Measurements from ENCODE around the gene OTOP1. TPM values are rescaled to one million over a fixed set of nuclear protein-coding genes. Genes with fewer than 3 reads are reported as not detected.

OTOP1 gene
- total and polyA plus RNA-seq, 2 of the 4 experiments (the other 2 are of a cell fraction): not detected

- no peaks in the 10 kb centered on the region for H4K20me1 ChIP-seq (ENCODE audit: insufficient read depth, low read length)
- peaks cover 15% of the 10 kb centered on the region for H3K27me3 ChIP-seq (ENCODE audit: control insufficient read depth, insufficient read depth, low read length)
- CTCF ChIA-PET: interaction anchor here (0.5 to 2.8 kb wide), 17 partner anchors 8 to 179 kb away, joined by 3 to 19 read pairs (median 4); partner anchors contain the start of genes LYAR, TMEM128 and ZBTB49
- POLR2A ChIA-PET (ENCODE audit: unreplicated experiment): interaction anchor here (0.6 kb wide), 1 partner anchor 146 kb away, joined by 3 read pairs; no protein-coding TSS in a partner anchor
- H2AK9ac ChIP-seq (replicated peaks; ENCODE audit: low read depth, low read length, poor library complexity): no peak overlapping the region
- H3K23ac ChIP-seq (ENCODE audit: low read depth, low read length): no peak overlapping the region
- DNase-seq: peak; percentile 63
- no peak overlapping the region for H2AK5ac ChIP-seq (ENCODE audit: low read depth, low read length)
- no peak overlapping the region for H2BK20ac ChIP-seq (ENCODE audit: low read depth, low read length)
- H2BK15ac ChIP-seq (ENCODE audit: low read depth, low read length): no peak overlapping the region
- no peak overlapping the region for H2AFZ ChIP-seq (replicated peaks; ENCODE audit: low read length, poor library complexity)
- H2BK5ac ChIP-seq (ENCODE audit: low read depth, low read length, poor library complexity, severe bottlenecking): no peak overlapping the region
- H3K79me1 ChIP-seq (ENCODE audit: low read depth in 1 of 2, low read length in 2 of 2): no peaks in the 10 kb centered on the region
- no peak overlapping the region for H4K5ac ChIP-seq (ENCODE audit: low read depth, low read length)
- H2BK120ac ChIP-seq (ENCODE audit: low read depth, low read length): no peak overlapping the region
- ATAC-seq (ENCODE audit: low read depth): peak; percentile 94
- H4K91ac ChIP-seq (ENCODE audit: insufficient read depth, low read depth, low read length): no peak overlapping the region
- H3K27ac ChIP-seq (ENCODE audit: insufficient read depth, low read length): no peak overlapping the region
- no TSS peak for BruUV-seq (replicated peaks)
- no peak overlapping the region for H3K56ac ChIP-seq (ENCODE audit: extremely low read depth, insufficient read depth, low read length)
- H3K9me1 ChIP-seq (ENCODE audit: insufficient read depth, low read length): no peaks in the 10 kb centered on the region
- peaks cover 1% of the 10 kb centered on the region; the same call in 1 of the 2 replicates for H3K4me1 ChIP-seq (ENCODE audit: control insufficient read depth, insufficient read depth, low read length)
- no peak overlapping the region for H4K8ac ChIP-seq (ENCODE audit: low read depth in 2 of 2, low read length in 2 of 2)
- dilution Hi-C loops (cut with HindIII; ENCODE audit: low sequenced_read_pairs, unreplicated experiment): no loop called here
- TF ChIP-seq, protein P1, sequence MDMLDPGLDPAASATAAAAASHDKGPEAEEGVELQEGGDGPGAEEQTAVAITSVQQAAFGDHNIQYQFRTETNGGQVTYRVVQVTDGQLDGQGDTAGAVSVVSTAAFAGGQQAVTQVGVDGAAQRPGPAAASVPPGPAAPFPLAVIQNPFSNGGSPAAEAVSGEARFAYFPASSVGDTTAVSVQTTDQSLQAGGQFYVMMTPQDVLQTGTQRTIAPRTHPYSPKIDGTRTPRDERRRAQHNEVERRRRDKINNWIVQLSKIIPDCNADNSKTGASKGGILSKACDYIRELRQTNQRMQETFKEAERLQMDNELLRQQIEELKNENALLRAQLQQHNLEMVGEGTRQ (IDR thresholded peaks at IDR 0.05; ENCODE audit: low read depth, low read length): no peak
- no peak for TF ChIP-seq CHD1 (IDR thresholded peaks at IDR 0.05; ENCODE audit: low read depth, low read length)
- peak; percentile 45 for TF ChIP-seq SMC3 (IDR thresholded peaks at IDR 0.05; ENCODE audit: low read depth, low read length)
- no peak for TF ChIP-seq FOS (IDR thresholded peaks at IDR 0.05; ENCODE audit: low read depth, low read length)
- no peak for TF ChIP-seq MXI1 (IDR thresholded peaks at IDR 0.05; ENCODE audit: borderline replicate concordance, low read depth, low read length)
- TF ChIP-seq CEBPB (IDR thresholded peaks at IDR 0.05; ENCODE audit: low read depth, low read length): no peak
- TF ChIP-seq MAFK (IDR thresholded peaks at IDR 0.05; ENCODE audit: low read depth, low read length): no peak
- TF ChIP-seq POLR2A (IDR thresholded peaks at IDR 0.05; ENCODE audit: low read depth, low read length): no peak
- no peak for TF ChIP-seq RCOR1 (IDR thresholded peaks at IDR 0.05; ENCODE audit: insufficient replicate concordance, low read length)
- TF ChIP-seq MAZ (IDR thresholded peaks at IDR 0.05; ENCODE audit: borderline replicate concordance, low read depth, low read length): no peak
- TF ChIP-seq RFX5 (IDR thresholded peaks at IDR 0.05; ENCODE audit: low read depth, low read length): no peak
- no peak for TF ChIP-seq ELK1 (IDR thresholded peaks at IDR 0.05; ENCODE audit: borderline replicate concordance, low read depth, low read length)
- TF ChIP-seq, protein P2, sequence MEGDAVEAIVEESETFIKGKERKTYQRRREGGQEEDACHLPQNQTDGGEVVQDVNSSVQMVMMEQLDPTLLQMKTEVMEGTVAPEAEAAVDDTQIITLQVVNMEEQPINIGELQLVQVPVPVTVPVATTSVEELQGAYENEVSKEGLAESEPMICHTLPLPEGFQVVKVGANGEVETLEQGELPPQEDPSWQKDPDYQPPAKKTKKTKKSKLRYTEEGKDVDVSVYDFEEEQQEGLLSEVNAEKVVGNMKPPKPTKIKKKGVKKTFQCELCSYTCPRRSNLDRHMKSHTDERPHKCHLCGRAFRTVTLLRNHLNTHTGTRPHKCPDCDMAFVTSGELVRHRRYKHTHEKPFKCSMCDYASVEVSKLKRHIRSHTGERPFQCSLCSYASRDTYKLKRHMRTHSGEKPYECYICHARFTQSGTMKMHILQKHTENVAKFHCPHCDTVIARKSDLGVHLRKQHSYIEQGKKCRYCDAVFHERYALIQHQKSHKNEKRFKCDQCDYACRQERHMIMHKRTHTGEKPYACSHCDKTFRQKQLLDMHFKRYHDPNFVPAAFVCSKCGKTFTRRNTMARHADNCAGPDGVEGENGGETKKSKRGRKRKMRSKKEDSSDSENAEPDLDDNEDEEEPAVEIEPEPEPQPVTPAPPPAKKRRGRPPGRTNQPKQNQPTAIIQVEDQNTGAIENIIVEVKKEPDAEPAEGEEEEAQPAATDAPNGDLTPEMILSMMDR (conservative IDR thresholded peaks at IDR 0.05; ENCODE audit: low read depth, low read length): peak; percentile 59
- TF ChIP-seq NFE2L2 (IDR thresholded peaks at IDR 0.05; ENCODE audit: low read depth, low read length): no peak
- TF ChIP-seq BHLHE40 (IDR thresholded peaks at IDR 0.05; ENCODE audit: low read depth, low read length): no peak
- TF ChIP-seq RAD21 (IDR thresholded peaks at IDR 0.05; ENCODE audit: low read length): peak; percentile 60
- H3K36me3 ChIP-seq (ENCODE audit: control insufficient read depth, insufficient read depth, low read length): no peaks in the 10 kb centered on the region
- no peaks in the 10 kb centered on the region for H3K9me3 ChIP-seq (ENCODE audit: control insufficient read depth, insufficient read depth, low read length)
- no peak overlapping the region for H3K9ac ChIP-seq (ENCODE audit: low read depth, low read length)
- intact Hi-C loops (cut with micrococcal nuclease): loop anchor here (1.0 to 2.0 kb wide), 2 partner anchors 73 to 171 kb away; no protein-coding TSS in a partner anchor
- H3K4ac ChIP-seq (ENCODE audit: low read depth, low read length): no peak overlapping the region
- no peak overlapping the region for H3K4me3 ChIP-seq (ENCODE audit: insufficient read depth, low read depth, low read length)
- H3K14ac ChIP-seq (replicated peaks; ENCODE audit: low read depth, low read length): no peak overlapping the region
- in situ Hi-C loops (cut with MboI; ENCODE audit: low sequenced_read_pairs): no loop called here
- H3K4me2 ChIP-seq (ENCODE audit: low read depth, low read length): no peak overlapping the region
- no peak overlapping the region for H3K18ac ChIP-seq (ENCODE audit: low read depth, low read length)
- no CpG with 5 or more reads among the region's 6 CpGs for WGBS, 2 experiments (ENCODE audit: extremely low coverage in 2 of 2, insufficient read length in 1 of 2)
Measured at GRCh38 chr4:4260185-4260751, 33.5 kb upstream of the OTOP1 start.

Measured in IMR-90 (cell line).